Measurements from ENCODE around the gene CEP95. TPM values are rescaled to one million over a fixed set of nuclear protein-coding genes. Genes with fewer than 3 reads are reported as not detected.

CEP95 gene
- total RNA-seq, 1 experiment from 2014 or later = 63.8 TPM

DNA sequence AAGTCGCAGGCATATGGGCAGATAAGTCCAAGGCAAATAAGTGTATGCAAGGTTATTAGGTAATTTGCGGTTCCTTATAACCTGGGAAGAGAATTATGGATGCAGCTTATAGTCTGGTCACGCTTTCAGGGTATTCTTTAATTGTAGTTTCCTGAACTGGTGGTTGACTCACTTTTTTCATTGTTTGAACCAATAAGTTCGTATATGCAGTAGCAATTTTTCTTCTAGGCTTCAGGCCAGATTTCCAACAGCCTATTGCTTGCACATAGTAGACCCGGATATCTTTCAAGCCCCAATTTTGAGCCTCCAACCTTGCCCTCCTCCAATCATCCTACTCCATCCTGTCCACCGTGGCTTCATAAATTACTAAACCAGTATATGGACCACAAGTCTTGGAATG, 12.8 kb downstream of the CEP95 start (continued):
- TF ChIP-seq, protein P1, sequence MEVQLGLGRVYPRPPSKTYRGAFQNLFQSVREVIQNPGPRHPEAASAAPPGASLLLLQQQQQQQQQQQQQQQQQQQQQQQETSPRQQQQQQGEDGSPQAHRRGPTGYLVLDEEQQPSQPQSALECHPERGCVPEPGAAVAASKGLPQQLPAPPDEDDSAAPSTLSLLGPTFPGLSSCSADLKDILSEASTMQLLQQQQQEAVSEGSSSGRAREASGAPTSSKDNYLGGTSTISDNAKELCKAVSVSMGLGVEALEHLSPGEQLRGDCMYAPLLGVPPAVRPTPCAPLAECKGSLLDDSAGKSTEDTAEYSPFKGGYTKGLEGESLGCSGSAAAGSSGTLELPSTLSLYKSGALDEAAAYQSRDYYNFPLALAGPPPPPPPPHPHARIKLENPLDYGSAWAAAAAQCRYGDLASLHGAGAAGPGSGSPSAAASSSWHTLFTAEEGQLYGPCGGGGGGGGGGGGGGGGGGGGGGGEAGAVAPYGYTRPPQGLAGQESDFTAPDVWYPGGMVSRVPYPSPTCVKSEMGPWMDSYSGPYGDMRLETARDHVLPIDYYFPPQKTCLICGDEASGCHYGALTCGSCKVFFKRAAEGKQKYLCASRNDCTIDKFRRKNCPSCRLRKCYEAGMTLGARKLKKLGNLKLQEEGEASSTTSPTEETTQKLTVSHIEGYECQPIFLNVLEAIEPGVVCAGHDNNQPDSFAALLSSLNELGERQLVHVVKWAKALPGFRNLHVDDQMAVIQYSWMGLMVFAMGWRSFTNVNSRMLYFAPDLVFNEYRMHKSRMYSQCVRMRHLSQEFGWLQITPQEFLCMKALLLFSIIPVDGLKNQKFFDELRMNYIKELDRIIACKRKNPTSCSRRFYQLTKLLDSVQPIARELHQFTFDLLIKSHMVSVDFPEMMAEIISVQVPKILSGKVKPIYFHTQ (CRISPR knock-in tag; IDR thresholded peaks at IDR 0.05) = no peak
- TF ChIP-seq, protein P2, sequence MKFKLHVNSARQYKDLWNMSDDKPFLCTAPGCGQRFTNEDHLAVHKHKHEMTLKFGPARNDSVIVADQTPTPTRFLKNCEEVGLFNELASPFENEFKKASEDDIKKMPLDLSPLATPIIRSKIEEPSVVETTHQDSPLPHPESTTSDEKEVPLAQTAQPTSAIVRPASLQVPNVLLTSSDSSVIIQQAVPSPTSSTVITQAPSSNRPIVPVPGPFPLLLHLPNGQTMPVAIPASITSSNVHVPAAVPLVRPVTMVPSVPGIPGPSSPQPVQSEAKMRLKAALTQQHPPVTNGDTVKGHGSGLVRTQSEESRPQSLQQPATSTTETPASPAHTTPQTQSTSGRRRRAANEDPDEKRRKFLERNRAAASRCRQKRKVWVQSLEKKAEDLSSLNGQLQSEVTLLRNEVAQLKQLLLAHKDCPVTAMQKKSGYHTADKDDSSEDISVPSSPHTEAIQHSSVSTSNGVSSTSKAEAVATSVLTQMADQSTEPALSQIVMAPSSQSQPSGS (CRISPR knock-in tag; IDR thresholded peaks at IDR 0.05; ENCODE audit: borderline replicate concordance, low read depth) = no peak
- TF ChIP-seq, protein P3, sequence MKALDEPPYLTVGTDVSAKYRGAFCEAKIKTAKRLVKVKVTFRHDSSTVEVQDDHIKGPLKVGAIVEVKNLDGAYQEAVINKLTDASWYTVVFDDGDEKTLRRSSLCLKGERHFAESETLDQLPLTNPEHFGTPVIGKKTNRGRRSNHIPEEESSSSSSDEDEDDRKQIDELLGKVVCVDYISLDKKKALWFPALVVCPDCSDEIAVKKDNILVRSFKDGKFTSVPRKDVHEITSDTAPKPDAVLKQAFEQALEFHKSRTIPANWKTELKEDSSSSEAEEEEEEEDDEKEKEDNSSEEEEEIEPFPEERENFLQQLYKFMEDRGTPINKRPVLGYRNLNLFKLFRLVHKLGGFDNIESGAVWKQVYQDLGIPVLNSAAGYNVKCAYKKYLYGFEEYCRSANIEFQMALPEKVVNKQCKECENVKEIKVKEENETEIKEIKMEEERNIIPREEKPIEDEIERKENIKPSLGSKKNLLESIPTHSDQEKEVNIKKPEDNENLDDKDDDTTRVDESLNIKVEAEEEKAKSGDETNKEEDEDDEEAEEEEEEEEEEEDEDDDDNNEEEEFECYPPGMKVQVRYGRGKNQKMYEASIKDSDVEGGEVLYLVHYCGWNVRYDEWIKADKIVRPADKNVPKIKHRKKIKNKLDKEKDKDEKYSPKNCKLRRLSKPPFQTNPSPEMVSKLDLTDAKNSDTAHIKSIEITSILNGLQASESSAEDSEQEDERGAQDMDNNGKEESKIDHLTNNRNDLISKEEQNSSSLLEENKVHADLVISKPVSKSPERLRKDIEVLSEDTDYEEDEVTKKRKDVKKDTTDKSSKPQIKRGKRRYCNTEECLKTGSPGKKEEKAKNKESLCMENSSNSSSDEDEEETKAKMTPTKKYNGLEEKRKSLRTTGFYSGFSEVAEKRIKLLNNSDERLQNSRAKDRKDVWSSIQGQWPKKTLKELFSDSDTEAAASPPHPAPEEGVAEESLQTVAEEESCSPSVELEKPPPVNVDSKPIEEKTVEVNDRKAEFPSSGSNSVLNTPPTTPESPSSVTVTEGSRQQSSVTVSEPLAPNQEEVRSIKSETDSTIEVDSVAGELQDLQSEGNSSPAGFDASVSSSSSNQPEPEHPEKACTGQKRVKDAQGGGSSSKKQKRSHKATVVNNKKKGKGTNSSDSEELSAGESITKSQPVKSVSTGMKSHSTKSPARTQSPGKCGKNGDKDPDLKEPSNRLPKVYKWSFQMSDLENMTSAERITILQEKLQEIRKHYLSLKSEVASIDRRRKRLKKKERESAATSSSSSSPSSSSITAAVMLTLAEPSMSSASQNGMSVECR (CRISPR knock-in tag; IDR thresholded peaks at IDR 0.05; ENCODE audit: borderline replicate concordance) = no peak
- TF ChIP-seq NFYB (CRISPR knock-in tag; conservative IDR thresholded peaks at IDR 0.05; ENCODE audit: low read depth) = no peak
- TF ChIP-seq RELA (CRISPR knock-in tag; IDR thresholded peaks at IDR 0.05; ENCODE audit: borderline replicate concordance) = no peak

DNA sequence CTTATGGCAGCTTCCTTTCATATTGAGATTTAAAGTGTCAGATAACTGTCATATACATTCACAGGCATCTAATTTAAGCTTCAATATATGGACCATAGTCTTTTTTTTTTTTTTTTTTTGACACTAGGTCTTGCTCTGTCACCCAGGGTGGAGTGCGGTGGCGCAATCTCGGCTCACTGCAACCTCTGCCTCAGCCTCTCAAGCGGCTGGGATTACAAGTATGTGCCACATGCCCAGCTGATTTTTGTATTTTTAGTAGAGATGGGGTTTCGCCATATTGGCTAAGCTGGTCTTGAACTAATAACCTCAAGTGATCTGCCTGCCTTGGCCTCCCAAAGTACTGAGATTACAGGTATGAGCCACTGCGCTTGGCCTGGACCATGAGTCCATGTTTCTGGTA, 13.6 kb downstream of the CEP95 start:
- no peak for ATAC-seq
- Mint-ChIP-seq H3K36me3 (peaks cover 65% of the 10 kb centered on the region), H3K9me3 (no peaks in the 10 kb centered on the region), H3K27ac (no peak overlapping the region), H3K27me3 (ENCODE audit: low read depth) (no peaks in the 10 kb centered on the region), H3K4me3 (no peak overlapping the region), H3K4me1 (no peaks in the 10 kb centered on the region)
- ChIA-PET POLR2A (no interaction called here), CTCF (interaction anchor here (0.7 kb wide), 2 partner anchors 30 to 129 kb away, joined by 3 read pairs; no protein-coding TSS in a partner anchor)
- no peak for DNase-seq (ENCODE audit: low spot score)
- TF ChIP-seq, protein P4, sequence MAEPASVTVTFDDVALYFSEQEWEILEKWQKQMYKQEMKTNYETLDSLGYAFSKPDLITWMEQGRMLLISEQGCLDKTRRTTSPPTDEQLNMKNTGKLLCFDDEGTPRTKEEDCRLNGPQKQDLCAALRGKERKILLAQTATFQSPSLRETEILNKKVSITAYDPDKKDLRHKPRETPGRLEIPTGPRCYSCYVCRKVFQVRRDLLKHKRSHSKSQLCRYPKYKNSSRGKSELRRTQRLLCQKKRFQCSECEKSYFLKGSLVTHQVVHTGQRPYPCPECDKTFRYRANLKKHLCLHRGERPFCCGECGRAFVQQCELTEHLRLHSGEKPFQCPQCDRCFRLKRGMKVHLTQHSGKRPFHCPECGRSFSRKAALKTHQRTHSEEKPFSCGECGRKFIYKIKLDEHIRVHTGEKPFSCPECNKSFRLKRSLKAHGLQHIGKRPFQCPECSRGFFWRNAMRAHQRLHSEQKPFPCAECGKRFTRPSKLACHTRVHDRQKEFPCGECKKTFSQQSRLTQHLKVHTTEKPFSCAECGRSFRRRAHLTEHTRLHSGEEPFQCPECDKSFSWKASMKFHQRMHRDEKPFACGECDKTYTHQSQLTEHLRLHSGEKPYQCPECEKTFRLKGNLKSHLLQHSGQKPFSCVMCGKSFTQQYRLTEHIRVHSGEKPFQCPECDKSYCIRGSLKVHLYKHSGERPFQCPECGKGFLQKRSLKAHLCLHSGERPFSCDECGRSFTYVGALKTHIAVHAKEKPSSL (CRISPR knock-in tag; conservative IDR thresholded peaks at IDR 0.05) = no peak
- TF ChIP-seq NR3C1 (CRISPR knock-in tag; conservative IDR thresholded peaks at IDR 0.05; ENCODE audit: low read depth) (no peak), NR2C2 (CRISPR knock-in tag; IDR thresholded peaks at IDR 0.05) (no peak), ESRRA (CRISPR knock-in tag; IDR thresholded peaks at IDR 0.05; ENCODE audit: borderline replicate concordance) (no peak)
- TF ChIP-seq, protein P5, sequence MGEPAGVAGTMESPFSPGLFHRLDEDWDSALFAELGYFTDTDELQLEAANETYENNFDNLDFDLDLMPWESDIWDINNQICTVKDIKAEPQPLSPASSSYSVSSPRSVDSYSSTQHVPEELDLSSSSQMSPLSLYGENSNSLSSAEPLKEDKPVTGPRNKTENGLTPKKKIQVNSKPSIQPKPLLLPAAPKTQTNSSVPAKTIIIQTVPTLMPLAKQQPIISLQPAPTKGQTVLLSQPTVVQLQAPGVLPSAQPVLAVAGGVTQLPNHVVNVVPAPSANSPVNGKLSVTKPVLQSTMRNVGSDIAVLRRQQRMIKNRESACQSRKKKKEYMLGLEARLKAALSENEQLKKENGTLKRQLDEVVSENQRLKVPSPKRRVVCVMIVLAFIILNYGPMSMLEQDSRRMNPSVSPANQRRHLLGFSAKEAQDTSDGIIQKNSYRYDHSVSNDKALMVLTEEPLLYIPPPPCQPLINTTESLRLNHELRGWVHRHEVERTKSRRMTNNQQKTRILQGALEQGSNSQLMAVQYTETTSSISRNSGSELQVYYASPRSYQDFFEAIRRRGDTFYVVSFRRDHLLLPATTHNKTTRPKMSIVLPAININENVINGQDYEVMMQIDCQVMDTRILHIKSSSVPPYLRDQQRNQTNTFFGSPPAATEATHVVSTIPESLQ (CRISPR knock-in tag; IDR thresholded peaks at IDR 0.05) = no peak
- TF ChIP-seq, protein P2 (CRISPR knock-in tag; IDR thresholded peaks at IDR 0.05; ENCODE audit: borderline replicate concordance, low read depth) = no peak
- TF ChIP-seq, protein P6, sequence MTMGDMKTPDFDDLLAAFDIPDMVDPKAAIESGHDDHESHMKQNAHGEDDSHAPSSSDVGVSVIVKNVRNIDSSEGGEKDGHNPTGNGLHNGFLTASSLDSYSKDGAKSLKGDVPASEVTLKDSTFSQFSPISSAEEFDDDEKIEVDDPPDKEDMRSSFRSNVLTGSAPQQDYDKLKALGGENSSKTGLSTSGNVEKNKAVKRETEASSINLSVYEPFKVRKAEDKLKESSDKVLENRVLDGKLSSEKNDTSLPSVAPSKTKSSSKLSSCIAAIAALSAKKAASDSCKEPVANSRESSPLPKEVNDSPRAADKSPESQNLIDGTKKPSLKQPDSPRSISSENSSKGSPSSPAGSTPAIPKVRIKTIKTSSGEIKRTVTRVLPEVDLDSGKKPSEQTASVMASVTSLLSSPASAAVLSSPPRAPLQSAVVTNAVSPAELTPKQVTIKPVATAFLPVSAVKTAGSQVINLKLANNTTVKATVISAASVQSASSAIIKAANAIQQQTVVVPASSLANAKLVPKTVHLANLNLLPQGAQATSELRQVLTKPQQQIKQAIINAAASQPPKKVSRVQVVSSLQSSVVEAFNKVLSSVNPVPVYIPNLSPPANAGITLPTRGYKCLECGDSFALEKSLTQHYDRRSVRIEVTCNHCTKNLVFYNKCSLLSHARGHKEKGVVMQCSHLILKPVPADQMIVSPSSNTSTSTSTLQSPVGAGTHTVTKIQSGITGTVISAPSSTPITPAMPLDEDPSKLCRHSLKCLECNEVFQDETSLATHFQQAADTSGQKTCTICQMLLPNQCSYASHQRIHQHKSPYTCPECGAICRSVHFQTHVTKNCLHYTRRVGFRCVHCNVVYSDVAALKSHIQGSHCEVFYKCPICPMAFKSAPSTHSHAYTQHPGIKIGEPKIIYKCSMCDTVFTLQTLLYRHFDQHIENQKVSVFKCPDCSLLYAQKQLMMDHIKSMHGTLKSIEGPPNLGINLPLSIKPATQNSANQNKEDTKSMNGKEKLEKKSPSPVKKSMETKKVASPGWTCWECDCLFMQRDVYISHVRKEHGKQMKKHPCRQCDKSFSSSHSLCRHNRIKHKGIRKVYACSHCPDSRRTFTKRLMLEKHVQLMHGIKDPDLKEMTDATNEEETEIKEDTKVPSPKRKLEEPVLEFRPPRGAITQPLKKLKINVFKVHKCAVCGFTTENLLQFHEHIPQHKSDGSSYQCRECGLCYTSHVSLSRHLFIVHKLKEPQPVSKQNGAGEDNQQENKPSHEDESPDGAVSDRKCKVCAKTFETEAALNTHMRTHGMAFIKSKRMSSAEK (CRISPR knock-in tag; IDR thresholded peaks at IDR 0.05; ENCODE audit: borderline replicate concordance) = no peak
- TF ChIP-seq, protein P1 (CRISPR knock-in tag; IDR thresholded peaks at IDR 0.05) = no peak

All from WTC11 (cell line).